HG02840 (cell line): ENCODE results near the gene ZNF148.
"Not testable (repeated sequence)": the region's sequence is repeated elsewhere in the genome, so short reads cannot be mapped to it uniquely, and the experiment has no call there.

Source experiments
- ATAC-seq: cut with Tn5 transposase; IDR thresholded peaks from one replicate; pipeline ENCODE4 v1.9.1; 2021; ENCODE audit warnings: mild to moderate bottlenecking, moderate library complexity, moderate number of reproducible peaks; ENCODE audit not compliant: unreplicated experiment, low FRiP score

ZNF148 gene, protein sequence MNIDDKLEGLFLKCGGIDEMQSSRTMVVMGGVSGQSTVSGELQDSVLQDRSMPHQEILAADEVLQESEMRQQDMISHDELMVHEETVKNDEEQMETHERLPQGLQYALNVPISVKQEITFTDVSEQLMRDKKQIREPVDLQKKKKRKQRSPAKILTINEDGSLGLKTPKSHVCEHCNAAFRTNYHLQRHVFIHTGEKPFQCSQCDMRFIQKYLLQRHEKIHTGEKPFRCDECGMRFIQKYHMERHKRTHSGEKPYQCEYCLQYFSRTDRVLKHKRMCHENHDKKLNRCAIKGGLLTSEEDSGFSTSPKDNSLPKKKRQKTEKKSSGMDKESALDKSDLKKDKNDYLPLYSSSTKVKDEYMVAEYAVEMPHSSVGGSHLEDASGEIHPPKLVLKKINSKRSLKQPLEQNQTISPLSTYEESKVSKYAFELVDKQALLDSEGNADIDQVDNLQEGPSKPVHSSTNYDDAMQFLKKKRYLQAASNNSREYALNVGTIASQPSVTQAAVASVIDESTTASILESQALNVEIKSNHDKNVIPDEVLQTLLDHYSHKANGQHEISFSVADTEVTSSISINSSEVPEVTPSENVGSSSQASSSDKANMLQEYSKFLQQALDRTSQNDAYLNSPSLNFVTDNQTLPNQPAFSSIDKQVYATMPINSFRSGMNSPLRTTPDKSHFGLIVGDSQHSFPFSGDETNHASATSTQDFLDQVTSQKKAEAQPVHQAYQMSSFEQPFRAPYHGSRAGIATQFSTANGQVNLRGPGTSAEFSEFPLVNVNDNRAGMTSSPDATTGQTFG

DNA sequence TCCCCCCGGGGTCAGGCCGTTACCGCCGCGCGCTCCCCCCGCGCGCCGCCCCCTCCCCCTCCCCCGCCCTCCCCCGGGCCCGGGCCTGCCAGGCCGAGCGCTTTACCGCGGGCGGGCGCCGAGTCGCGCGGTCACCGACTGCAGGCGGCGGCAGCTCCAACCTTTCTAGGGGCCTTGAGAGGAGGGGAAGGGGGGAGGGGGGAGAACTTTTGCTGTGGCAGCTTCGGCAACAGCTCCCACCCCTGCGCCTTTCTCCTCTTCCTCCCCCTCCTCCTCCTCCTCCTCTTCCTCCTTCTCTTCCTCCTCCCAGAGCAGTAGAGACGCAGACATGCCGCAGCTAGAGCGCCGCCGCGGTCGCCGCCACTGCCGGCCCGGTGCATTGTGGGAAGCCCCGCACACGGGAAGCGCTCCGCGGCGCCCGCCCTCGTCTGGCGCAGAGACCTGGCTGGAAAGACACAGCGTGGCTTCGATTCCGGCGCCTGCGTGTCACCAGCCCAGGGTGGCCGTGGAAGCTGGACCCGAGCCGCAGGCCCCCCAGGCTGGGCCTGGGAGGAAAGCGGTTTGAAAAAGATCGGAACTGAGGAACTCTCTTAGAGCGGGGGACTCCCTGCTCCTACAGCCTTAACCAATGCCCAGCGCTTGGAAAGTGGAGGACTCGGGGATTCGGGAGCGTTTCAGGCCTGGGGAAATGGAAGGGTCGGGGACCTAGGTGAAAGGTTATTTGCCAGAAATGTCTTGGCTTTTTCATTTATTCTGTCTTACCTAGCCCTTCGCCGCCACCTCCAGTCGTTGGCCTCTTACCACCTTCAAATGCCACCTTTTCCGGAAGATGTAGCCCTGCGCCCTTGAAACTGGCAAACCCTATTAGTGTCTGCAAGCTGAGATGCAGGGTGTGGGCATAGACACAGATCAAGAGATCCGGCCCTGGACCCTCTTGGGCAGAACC is at the start of gene ZNF148:
ZNF148 (minus strand) TSS at position 330 of the 946 bp plus-strand sequence. CDS start 61,685 bp downstream, outside the sequence.
- peak; percentile 89 for ATAC-seq

DNA sequence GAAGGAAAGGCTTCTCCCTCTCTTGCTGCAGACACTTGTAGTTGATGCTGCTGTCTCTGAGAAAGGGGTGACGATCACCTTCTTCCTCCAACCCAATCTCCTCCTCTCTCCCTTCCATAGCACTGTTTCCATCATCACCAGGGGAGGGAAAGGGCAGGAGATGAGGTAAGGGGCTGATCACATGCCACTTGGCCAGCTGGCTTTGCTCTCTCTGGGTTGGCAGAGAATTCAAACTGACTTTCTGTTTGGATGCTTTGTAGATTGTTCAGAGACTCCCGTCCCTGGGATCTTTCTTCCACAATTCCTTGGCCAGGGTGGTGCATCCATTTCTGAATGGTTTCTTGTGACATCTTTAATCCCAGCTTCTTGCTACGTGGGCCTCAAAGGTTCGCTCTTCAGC is 43.2 kb upstream of the ZNF148 start:
- no peak for ATAC-seq

DNA sequence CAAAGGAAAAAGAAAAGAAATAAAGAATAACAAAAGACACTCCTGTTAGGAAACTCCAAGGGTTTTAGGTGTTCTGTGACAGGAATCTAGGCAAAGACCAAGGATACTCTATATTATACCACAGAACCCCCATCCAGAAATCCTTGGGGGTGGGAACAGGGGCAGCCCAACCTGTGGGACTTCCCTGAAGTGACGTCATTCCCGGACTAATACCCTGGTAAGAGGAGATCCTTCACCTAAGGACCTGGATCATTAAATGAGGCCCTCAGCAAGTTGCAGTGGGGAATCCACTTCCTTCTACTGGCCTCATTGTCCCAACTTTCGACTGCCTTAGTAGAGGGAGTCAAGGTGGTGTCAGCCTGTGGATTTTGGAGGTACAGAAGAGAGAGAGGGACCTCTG is 41.1 kb upstream of the ZNF148 start:
- no peak for ATAC-seq

DNA sequence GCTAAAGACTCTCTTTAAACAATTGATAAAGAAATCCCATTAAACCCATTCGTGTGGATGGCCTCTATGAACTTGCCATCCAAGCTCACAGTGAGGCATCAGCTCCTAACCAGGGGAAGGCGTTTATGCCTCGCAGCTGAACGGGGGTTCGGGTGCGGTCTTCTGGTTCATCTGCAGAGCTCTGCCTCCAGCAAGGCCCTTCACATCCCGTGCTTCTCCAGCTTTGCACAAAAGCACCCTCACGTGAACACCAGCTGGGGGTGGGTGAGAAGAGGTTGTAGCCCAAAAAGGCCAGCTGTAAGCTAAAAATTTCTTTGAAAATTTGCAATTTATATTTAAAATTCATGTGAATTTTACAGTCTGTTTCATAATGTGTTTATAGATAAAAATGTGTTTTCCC is 39.5 kb upstream of the ZNF148 start:
- no peak for ATAC-seq

DNA sequence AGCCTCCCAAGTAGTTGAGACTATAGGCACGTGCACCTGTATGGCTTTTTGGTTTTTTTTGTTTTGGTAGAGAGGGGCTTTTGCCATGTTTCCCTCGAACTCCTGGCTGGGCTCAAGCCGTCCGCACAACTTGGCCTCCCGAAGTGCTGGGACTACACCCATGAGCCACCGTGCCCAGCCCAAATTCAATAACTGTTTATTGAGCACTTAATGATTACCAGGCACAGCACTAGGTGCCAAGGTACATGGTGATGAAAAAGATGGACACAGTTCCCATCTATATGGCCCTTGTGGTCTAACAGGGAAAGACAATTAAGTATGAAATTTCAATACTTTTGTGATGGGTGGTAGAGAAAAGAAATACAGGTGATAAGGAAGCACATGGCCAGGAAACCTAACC is 35.8 kb upstream of the ZNF148 start:
- ATAC-seq, result no peak

DNA sequence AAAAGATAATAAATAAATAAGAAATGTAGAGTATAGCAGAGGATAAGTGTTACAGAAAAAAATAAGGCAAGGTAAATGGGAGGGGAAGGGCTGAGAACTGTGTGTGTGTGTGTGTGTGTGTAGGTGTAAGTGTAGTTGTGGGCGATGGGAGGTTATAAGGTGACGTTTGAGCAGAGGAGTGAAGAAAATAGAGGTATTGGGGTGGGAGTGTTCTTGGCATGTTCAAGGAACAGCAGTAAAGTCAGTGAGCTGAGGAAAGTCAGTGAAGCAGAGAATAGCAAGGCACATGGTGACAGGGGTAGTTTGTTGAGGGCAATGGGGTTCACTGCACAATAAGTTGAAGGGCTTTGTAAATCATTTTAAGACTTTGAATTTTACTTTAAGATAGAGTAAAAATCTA is 30.9 kb upstream of the ZNF148 start:
- no peak for ATAC-seq

DNA sequence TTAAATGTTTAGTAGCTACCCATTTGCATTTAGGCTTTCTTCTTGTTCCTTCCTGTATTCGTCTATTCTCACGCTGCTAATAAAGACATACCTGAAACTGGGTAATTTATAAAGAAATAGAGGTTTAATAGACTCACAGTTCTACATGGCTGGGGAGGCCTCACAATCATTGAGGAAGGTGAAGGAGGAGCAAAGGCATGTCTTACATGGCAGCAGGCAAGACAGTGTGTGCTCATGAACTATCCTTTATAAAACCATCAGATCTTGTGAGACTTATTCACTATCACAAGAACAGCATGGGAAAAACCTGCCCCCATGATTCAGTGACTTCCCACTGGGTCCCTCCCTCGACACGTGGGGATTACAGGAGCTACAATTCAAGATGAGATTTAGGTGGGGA is 30.4 kb upstream of the ZNF148 start:
- not testable (repeated sequence) for ATAC-seq

DNA sequence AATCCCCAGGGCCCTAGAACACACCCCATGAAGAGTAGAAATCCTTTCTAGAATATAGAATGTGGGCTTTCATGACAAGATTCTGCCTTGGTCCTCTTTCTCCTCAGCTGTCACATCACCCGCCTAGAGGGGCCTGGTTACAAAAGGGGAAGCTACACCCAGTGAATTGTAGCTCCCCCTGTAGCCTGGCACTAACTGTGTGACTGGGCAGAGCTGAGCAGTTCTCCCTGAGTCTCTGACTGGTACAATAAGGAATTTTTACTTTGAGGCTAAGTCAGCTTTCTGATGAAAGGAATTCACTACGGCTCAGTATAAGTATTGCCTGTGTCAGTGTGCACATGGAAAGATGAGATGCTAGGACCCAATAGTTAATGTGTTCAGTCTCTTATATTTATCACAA is 28.7 kb upstream of the ZNF148 start:
- no peak for ATAC-seq

DNA sequence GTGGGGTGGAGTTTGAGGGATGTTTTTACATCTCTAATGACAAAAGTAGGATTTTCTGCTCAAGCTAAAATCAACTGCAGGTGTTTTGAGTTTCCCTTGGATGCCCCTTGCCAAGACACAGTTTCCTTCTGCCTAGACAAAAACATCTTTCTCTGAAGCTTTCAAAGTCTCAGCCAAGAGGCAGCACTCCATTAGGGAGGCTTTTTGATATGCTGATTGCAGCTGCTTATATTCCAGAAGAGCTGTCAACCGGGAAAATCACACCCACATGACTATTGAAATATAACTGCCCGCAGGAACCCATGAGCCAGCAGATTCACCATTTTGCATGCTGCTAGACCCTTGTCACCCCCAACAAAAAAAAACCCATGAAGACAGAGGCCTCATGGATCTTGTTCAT is 27.5 kb upstream of the ZNF148 start:
- no peak for ATAC-seq

DNA sequence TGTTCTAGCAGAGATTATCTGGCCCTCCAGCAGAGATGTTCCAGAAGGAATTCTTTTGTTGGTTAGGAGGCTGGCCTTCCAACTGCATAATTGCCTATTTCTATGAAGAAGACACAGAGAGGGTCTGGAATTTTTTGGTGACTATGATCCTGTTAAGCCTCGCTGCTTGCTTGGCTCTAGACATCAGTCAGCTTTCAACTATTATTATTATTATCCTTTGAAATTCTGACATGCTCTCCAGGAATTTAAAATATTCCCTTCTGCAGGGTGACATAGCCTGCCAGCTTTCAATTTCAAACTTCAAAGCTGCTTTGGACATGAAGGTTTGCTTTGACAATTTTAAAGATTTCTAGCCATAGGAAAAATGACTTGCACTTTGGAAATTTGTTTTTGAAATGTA is 26.3 kb upstream of the ZNF148 start:
- no peak for ATAC-seq

DNA sequence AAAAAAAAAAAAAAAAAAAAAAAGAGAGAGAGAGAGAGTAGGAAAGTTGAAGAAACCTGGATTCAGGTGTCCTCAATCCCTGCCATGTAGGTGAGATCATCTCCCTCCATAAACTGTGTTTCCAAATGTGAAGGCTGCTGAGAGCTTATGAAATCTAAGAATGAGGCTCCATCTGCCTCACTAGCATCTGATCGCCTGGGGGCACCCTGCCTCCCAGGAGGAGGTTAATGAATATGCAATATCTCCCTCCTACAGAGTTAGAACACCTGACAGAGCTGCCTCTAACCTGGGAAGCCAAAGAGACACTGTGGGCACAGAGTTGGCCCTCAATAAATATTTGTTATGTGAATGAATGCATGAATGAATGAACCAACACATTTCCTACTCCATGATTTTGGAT is 23.8 kb upstream of the ZNF148 start:
- no peak for ATAC-seq

DNA sequence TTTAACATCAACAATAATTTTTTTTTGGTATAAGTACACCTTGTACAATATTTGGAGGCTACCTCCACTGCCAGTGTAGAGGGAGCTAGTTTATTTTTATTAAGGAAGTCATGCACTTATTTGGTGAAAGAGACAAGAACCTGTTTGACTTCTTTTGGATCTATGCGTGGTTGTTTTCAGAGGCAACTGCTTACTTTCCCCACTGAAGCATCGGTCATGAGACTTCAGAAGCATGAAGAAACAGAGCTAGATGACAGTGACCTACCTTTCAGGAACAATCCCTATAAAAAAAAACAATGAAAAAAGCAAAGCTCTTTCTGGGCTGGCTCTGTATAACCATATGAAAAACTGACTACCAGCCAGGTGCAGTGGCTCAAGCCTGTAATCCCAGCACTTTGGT is 20.0 kb upstream of the ZNF148 start:
- ATAC-seq, result no peak

DNA sequence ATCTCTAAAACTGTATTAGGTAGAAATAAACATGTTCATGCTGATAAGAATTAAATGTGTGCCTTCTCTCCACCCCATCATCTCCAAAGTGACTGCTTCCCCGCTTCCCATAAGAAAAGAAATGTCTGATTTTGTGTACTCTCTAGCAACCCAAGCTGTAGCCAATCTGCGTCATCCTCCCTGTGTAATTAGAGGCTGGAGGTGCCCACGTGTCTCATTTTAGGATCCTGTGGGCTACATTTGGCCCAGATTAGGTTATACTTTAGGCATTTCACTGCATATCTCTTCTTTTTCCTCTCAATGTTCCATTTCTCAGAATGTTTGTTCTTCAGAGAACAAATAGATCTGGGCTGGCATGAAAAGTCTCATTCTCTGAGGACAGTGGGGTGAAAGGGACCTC is 19.3 kb upstream of the ZNF148 start:
- no peak for ATAC-seq

DNA sequence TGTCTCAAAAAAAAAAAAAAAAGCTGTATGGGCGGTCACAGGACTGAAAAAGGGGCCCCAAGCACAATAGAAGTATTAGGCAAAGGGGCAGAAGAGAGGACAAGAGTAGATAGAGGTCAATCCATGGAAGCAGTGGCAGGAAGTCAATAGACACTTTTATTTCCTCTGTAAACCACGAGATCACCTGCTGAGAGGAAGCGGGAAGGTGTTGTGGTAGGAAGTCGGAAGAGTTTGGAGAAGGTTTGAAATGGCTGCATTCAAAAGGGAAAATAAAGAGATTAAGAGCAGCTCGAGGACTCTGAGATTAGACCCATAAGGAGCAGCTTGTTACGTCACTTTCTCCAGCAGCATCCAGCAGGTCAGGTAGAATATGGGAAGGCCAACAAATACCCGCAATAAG is 14.2 kb upstream of the ZNF148 start:
- ATAC-seq, result no peak

DNA sequence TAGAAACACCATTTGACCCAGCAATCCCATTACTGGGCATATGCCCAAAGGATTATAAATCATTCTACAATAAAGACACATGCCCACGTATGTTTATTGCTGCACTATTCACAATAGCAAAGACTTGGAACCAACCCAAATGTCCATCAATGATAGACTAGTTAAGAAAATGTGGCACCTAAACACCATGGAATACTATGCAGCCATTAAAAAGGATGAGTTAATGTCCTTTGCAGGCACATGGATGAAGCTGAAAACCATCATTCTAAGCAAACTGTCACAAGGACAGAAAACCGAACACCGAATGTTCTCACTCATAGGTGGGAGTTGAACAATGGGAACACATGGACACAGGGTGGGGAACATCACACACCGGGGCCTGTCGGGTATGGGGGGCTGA is 13.2 kb upstream of the ZNF148 start:
- ATAC-seq, result not testable (repeated sequence)

DNA sequence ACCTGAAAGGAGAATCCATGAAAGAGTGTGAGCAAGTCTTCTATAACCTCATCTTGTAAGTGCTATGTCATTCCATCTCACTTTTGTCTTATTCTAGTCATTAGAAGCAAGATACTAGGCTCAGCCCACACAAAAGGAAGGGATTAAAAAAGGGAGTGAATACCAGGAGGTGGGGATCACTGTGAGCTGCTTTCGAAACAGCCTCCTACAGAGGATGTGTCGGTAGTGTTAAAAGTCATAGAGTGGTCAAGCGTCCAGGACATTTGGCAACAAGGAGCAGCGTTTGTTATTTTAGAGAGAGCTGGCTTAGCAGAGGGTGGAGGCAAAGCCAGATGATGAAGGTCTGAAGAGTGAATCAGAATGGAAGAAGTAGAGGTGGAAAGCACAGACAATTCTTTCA is 11.7 kb upstream of the ZNF148 start:
- no peak for ATAC-seq

DNA sequence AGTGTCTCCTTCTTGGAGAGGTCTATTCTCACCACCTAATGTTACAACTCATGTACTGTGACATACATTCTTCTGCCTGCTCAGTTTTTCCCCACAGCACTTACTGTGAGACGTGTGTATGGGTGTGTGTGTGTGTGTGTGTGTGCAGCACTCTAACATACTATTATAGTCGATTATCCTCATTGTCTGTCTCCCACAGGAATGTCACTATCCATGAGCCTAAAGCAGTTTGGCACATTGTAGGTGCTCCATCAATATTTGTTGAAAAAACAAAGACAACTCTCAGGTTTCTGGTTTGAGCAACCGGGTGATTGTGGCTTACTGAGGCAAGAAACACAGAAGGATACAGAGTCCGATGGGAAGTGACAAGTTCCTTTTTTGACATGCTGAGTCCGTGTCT is 8.6 kb upstream of the ZNF148 start:
- no peak for ATAC-seq

DNA sequence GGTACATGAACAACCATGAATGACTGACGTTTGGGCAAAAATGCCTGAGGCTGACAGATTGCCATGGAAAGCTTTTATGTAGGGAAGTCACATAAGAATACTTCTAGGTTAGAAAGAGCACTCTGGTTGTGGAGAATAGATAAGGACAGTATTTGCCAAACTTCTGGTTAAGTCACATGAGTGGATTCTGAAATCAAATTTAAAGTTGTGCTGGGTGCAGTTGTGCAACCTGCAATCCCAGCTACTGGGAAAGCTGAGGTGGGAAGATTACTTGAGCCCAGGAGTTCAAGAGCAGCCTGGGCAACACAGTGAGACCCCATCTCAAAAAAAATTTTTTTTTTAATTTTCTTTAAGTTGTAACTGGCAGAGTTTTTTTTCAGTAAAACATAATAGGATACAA is 7.2 kb upstream of the ZNF148 start:
- no peak for ATAC-seq

DNA sequence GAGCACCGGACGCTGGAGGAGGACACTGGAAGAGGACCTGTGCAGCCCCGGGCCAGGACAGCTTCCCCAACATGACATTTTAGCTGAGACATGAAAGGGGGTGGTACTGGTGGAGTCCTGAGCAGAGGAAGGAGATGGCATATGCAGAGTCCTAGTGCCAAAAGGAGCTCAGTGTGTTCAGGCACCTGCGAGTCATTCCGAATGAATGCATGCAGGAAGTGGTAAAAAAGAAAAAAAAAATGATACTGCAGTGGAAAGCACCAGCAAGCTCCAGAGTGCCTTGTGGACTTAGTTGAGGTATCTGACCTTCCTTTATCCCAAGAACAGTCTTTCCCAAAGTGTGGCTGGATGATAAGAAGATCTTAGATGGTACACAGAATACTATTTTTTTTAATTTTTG is 6.6 kb upstream of the ZNF148 start:
- ATAC-seq, result no peak

DNA sequence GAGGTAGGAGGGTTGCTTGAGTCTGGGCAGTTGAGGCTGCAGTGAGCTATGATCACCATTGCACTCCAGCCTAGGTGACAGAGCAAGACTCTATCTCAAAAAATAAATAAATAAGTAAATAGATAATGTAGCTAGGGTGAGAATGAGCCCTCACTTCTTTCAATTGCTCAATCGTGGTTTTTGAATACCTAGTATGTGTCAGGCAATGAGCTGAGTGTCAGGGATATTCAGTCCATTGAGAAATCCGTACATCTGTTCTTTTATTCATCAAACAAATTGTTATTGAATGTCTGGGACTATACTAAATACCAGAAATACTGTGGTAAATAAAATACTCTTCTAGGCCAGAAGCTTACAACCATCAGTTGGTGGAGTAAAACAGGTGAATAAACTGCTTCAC is 6.2 kb upstream of the ZNF148 start:
- no peak for ATAC-seq

DNA sequence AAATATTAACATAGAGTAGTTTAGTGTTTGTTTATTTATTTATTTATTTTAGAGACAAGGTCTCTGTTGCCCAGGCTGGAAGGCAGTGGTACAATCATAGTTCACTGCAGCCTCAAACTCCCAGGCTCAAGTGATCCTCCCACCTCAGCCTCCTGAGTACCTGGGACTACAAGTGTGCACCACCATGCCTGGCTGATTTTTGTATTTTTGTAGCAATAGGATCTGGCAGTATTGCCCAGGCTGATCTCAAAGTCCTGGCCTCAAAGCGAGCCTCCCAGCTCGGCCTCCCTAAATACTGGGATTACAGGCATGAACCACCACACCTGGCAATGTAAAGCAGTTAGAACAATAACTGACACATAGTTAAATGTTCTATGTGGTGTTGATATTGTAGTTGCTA is 4.4 kb upstream of the ZNF148 start:
- no peak for ATAC-seq
